ENCODE data around the gene NEK1.

NEK1 gene

DNA sequence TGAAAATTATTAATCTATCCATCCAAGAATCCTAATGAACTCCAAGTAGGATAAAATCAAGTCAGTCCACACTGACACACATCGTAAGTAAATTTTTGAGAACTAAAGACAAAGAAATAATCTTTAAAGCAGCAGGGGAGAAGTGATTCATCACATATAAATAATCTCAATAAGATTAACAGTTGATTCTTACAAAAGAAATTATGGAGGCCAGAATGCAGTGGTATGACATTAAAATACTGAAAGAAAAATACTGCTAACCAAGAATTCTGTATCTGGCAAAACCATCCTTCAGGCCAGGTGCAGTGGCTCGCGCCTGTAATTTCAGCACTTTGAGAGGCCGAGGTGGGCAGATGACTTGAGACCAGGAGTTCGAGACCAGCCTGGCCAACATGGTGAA lies 245.6 kb downstream of the NEK1 start:
- DNase-seq (ENCODE audit: low spot score) = no peak

DNA sequence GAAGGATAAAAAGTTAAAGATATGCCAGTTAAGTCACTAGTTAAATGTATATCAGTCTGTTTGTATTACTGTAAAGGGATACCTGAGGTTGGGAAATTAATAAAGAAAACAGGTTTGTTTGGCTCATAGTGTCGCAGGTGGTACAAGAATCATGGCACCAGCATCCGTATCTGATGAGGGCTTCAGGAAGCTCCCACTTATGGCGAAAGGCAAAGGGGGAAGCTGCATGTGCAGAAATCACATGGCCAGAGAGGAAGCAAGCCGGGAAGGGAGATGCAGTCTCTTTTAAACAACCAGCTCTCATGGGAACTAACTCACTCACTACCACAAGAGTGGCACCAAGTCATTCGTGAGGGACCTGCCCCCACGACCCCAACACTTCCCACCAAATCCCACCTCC lies 249.8 kb downstream of the NEK1 start:
- DNase-seq (ENCODE audit: low spot score) = no peak

DNA sequence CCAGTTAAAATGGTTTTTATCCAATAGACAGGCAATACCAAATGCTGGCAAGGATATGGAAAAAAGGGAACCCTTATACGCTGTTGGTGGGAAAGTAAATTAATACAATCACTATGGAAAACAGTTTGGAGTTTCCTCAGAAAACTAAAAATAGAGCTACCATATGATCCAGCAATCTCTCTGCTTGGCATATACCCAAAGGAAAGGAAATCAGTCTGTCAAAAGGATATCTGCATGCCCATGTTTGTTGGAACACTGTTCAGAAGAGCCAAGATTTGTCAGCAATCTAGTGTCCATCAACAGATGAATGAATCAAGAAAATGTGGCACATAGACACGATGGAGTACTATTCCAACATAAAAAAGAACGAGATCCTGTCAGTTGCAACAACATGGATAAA lies 250.6 kb downstream of the NEK1 start:
- DNase-seq (ENCODE audit: low spot score) = no peak

DNA sequence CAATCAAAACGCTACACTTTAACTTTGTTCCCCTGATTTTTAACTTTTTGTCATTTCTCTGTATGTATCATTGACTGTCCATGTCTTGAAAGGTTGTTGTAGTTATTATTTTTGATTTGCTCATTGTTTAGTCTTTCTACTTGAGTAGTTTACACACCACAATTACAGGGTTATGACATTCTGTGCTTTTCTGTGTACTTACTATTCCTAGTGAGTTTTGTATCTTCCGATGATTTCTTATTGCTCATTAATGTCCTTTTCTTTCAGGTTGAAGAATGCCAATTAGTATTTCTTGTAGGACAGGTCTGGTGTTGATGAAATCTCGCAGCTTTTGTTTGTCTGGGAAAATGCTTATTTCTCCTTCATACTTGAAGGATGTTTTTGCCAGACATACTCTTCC lies 252.4 kb downstream of the NEK1 start:
- DNase-seq (ENCODE audit: low spot score) = no peak

DNA sequence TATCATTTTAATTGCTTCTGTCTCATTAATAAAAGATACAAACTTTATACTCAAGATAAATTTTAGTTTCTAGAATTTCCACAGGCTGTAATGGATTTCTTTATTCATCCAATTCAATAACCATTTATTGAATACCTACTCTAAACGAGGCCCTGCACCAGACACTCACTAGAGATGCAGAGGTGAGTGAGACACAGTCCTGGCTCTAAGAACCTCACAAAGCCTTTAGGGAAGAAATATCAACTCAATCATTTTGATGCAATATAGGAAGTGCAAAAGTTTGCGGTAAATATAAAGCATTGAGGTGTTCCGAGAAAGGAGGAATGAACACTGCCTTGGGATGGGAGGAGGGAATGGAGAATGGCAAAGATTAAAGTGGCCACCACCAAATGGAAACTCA lies 260.0 kb downstream of the NEK1 start:
- no peak for DNase-seq (ENCODE audit: low spot score)

DNA sequence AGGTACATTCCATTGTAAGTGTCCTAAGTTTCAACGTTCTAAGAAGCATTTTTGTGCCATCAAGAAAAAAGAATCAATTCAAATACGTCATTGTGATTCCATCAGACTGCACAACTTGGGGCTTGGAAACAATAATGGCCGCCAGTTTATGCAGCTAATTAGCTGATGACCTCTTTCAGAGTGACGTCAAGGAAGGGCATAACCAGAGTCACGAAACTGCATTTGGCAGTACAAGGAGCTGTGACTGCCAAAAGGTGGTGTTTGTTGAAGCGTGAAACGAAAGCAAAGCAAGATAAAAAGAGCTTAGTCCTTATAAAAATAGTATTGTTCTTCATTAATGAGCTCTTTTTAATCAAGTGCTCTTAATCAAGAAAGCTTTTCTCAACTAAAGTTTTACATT lies 260.5 kb downstream of the NEK1 start:
- no peak for DNase-seq (ENCODE audit: low spot score)

DNA sequence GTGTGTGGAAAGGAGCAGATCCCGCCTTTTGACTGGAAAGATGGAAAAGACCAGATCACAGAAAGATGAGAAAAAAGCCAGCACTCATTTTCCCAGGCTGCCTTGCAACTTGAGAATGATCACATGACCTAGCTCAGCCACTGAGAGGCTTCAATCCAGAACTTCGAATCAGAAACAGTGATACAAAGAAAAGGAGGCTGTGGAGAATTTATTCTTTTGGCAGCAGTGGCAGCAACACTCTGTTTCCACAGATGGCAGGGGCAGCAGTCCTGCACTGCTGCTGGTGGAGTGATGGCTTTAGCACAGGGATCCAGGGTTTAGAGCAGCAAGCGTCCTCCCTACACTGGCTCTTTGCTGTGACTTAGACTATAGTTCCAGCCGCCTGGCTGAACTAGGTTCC lies 263.8 kb downstream of the NEK1 start:
- DNase-seq (ENCODE audit: low spot score) = no peak

DNA sequence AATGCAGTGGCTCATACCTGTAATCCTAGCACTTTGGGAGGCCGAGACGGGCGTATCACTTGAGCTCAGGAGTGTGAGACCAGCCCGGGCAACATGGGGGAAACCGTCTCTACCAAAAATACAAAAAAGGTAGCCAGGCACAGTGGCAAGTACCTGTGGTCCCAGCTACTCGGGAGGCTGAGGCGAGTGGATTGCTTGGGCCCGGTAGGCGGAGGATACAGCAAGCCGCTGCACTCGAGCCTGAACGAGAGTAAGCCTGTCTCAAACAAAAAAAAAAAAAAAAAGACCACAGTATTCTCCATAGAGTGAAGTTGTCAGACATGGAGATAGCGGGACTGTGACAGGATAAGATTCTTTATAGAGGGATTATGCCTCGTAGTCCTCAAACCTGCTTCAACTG lies 265.5 kb downstream of the NEK1 start:
- no peak for DNase-seq (ENCODE audit: low spot score)

DNA sequence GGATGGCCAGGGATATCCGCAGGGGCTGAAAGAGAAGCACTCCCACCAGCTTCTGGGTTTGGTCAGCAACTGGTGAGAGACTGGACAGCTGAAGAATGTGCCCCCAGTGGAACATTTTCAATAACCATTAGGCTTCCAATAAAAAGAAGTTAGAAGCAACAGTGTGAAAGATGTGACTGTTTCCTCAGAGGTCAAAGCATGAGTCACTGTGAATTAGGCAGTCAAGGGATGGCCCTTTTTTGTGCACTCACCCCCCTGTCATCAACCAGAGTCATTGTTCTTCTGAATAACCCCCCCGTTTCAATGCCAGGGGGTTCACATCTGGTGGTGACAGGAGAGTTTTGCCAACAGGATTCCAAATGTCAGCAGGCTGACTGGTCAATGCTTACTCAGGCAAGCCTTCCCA lies 267.1 kb downstream of the NEK1 start:
- DNase-seq (ENCODE audit: low spot score) = peak; percentile 83

All from AG08395 (cell line).